Amygdala (tissue), 56 donors: ENCODE results near the gene PAWR.
"Not testable (repeated sequence)": the region's sequence is repeated elsewhere in the genome, so short reads cannot be mapped to it uniquely, and the experiment has no call there.

Experiments
- DNase-seq, 56 donors: peaks; one replicate each; lab custom pipeline; 2025; lab: John Stamatoyannopoulos, UW

The PAWR gene

DNA sequence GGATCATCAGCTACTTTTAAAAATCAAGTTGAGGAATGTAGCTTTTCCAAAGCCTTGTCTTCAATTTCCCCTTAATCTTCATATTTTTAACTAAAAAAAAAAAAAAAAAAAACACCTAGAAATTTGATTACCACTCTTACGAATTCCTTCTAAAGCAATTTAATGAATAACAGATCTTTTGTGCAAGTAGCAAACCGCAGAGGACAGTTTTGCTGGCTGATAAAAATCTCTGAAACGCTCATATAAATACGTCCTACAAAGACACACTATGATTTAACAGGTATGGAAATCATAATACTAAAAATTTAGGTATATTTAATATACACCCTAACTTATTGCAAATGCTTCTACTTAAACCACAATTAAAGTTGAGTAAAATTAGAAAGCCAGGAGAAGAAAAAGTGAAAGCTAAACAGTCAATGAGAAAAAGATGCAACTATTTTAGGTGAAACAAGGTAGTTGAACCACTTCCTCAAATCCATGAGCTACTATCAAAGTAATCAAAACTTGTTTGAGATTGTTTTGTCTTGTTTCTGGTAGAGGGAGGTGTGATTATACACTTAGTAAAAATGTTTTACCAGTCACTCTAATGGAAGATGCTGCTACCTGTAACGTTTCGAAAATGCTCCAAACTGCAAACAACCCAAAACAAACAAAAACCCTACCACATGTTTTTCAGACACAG, 2.2 kb downstream of the PAWR start:
- no peak for DNase-seq

DNA sequence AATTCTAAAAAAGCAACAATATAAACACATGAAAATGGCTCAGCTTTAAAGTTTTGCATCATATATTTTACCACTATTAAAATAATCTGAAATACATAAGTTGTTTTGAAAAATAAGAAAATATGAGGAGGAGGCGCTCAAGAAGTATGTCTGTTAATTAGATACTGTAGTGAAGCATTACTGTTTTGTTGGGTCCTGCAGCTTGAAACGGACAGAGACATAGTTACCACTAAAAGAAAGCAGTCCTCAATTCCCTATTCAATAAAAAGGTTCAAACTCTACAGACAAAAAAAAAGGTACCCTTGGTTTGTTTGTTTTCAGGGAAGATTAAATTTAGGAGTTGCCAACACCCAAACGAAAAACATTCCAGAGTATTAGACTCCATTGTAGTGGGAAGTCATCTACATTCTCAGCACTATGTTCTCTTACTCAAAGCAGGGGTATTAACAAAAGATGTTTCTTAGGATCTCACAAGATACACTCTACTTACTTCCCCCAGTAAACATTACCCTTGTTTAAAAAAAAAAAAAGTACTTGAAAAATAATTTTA, 3.0 kb downstream of the PAWR start:
- DNase-seq, result no peak

DNA sequence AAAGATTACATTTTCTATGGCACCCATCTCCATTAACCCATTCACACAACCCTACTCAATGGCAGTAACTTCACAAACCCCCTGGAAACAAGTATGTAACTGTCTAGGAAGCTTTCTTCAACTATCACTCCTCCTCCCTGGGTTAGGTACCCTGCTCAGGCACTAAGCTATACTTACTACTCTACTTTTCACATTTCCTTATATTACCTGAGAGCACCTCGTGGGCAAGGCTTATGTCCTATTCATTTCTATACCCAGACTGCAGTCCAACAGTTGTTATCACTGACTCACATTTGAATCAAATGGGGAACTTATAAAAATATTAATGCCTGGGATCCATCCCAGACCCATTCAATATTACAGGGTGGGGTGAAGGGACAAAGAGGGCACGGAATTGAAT, 4.6 kb downstream of the PAWR start:
- no peak for DNase-seq

DNA sequence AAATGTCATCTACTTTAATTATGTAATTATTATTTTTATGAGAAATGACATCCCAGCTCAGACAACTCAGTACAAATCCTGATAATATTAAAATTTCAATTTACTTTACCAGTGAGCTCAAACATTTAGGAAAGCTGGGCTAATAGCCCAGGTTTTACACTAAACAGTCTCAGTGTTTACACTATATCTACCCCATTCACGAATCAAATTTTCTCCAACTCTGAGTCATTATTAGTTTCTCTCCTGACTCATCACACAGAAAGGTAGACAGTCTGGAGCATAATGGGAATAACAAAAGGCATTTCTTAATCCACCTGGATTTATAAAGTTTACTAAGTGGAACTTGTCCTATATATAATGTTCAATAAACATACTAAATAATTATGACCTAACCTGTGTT, 5.7 kb downstream of the PAWR start:
- DNase-seq, result no peak

DNA sequence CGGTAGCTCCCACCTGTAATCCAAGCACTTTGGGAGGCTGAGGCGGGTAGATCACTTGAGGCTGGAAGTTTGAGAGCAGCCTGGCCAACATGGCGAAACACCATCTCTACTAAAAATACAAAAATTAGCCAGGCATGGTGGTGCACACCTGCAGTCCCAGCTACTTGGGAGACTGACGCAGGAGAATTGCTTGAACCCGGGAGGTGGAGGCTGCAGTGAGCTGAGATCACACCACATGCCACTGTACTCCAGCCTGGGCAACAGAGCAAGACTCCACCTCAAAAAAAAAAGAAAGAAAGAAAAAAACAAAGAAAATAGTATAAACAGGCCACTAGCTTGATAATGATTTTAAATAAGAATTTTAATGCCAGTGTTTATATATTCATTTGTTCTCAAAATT, 6.4 kb downstream of the PAWR start:
- not testable (repeated sequence) for DNase-seq

DNA sequence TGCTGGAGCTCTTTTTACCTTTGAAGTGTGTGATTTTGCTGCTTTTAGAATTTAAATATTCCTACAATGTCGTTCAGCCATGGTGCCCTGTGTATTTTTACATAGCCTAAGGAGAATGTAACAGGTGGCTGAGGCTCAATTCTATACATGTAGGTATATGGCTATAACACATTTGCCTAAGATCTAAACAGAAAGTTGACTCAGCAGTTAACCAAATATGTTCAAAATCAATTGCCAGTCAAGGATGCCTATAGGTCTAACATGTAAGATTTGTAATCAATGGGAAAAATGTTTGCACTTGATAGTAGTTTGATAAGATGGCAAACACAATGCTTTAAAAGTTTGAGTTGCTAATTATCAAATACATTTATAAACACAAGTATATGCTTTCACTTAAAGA, 8.2 kb downstream of the PAWR start:
- DNase-seq, result no peak

DNA sequence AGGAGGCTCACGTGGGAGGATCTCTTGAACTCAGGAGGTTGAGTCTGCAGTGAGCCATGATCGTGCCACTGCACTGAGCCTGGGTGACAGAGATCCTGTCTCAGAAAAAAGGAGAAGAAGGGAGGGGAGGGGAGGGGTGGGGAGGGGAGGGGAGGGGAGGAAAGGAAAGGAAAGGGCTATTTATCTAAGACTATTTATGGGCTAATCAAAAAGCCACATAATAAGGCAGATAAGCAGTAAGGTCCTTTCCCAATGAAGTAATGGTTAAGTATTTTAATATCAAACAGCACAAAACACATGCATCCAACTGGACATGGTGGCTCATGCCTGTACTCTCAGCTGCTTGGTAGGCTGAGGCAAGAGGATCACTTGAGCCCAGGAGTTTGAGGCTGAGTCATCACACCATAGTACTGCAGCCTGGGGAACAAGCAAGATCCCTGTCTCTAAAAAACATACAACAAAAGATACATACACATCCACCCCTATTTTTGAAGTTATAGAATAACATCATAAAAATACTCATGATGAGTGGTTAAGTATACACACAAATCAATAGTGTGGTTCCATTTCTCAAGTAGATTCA, 9.7 kb downstream of the PAWR start:
- DNase-seq, result no peak

DNA sequence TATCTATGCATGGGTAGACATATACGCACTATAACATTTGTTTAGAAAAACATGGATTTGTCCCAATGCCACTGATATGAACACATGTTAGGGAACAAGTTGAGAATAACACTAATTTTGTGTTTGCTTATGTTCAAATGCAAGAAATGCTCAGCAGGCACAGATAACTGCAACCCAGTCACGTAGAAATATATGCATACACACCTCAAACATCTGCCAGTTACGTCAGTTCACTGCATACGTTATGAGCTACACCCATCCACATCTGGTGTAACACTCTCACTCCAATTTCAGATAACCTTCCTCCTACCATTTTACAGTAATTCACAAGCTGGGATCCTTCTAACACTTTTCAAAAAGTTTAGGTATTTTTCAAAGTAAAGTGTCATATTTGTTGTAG, 10.7 kb downstream of the PAWR start:
- no peak for DNase-seq

DNA sequence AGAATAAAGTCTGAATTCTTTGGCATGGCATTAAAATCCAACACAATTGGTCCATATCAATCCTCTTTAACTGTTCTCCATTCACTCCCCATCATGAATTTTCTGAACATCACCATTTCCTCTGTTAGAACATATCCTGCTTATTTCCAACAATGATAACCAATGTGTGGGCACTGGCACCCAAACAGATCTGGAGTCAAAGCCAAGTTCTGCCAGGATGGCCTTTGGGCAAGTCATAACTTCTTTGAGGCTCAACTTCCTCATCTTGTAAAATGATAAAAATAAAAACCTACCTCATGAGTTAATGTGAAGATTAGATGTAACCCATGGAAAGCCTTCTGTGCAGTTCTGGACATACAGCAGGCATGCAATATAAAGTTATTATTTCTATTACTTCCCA, 12.5 kb downstream of the PAWR start:
- DNase-seq, result no peak

DNA sequence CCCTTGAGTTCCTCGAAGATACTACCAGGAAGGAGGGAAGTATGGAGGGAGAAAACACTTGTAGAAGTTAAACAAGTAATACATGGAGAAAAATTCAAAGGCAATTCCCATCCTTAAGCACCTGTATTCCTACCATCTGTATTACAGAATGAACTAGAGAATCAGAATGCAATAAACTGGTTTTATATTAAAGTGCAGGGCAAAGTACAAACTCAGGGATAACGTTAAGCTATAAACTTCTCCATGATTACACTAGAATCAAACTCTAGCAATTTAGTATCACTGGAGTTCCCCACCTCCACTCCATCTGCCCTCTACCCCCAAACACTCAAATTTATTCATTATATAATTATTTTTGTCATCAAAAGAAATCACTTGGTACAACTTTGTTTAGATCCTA, 13.1 kb downstream of the PAWR start:
- no peak for DNase-seq

DNA sequence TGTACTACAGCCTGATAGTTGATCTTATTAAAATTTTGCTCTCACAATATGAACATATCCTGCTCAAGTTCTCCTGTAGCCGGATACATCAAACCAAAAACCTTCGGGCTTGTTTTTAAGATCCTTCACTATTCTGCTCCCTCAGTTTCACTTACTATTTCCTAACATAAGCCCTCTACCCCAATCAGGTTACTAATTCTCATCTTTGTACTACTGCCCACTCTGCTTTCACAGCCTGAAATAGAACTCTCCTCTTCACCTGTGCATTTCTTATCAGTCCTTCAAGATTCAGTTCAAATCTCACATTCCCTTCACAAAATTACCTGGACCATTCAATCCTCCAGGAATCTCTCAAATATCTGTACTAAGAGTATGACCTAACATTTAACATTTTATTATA, 14.2 kb downstream of the PAWR start:
- no peak for DNase-seq

DNA sequence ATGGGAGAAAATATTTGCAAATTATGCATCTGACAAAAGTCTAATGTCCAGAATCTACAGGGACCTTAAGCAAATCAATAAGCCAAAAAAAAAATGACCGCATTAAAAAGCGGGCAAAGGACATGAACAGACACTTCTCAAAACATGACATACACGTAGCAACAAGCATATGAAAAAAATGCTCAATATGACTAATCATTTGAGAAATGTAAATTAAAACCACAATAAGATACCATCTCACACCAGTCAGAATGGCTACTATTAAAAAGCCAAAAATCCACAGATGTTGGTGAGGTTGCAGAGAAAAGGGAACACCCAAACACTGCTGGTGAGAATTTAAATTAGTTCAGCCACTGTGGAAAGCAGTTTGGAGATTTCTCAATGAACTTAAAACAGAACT, 16.1 kb downstream of the PAWR start:
- no peak for DNase-seq

DNA sequence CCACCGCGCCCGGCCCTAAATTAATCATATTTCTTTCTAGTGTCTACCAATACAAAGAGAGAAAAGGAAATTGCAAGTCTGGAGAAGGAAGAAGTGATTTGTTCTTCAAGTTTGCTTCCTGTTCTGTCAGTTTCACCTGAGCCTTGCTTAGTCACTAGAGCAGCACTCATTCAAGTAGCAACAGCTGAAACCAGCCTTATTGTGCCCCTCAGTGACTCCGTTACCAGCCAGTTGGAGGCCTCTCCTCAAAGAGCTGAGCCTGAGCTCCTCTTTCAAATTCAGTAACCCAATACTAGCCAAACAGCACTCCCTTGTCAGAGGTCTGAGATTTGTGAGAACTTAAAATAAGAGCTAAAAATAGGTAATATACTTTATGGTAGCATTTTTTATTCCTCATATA, 17.4 kb downstream of the PAWR start:
- no peak for DNase-seq

DNA sequence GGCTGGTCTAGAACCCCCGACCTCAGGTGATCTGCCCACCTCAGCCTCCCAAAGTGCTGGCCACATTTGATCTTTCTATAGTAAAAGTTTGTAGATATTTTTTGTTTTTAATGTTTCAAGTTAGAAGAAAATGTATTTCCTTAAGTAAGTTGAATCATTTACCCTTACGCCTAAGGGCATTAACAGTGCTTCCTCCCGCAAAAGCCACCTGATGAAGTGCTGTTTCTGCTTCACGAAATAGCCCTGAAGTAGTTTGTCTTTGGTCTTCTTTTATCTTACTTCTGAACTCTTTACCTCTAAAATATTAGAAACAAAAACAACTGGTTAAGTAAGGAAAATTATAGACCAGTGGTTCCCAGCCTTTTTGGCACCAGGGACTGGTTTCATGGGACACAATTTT, 22.7 kb downstream of the PAWR start:
- no peak for DNase-seq

DNA sequence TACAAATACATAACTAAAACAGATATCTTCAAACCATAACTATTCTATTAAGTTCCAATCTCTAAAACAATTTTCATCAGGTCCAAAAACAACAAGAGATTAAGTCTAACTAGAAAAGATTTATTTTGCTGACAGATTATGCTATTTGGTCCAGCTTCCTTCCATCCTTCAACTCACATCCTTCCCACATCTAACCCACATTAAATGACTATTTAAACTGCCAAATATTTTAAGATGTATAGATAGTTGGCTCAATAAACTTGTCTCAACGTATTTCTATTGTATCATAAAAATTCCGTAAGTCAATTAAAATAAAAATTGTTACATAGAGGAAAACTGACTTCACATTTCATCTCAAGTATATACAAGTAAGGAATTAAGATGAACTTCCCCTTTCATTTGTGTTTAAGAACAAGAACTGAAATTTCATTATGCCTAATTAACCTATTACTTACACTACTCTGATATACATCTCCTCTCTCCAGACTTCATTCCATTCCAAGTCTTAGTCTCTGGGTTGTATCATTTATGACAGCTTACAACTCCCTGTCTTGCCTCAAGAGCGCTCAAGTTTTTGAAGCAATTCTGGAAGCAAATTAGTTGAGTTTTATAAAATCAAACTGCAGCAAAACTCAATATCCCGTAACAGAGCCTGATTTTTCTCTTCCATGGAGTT, 25.4 kb downstream of the PAWR start:
- no peak for DNase-seq

DNA sequence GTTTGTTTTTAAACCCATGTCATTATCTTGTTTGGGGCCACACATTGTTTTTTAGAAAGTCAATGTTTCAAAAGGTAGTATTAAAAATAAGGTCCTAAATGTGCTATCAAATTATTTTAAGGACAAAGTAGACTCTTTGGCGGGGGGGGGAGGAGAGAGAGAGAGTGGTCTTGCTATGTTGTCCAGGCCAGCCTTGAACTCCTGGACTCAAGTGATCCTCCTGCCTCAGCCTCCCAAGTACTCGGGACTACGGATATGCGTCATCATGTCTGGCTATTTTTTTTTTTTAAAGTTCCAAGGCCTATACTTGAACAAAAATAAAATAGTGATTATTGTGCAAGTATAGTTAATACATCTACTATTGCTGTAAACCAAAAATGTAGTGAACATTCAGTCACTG, 26.2 kb downstream of the PAWR start:
- no peak for DNase-seq

DNA sequence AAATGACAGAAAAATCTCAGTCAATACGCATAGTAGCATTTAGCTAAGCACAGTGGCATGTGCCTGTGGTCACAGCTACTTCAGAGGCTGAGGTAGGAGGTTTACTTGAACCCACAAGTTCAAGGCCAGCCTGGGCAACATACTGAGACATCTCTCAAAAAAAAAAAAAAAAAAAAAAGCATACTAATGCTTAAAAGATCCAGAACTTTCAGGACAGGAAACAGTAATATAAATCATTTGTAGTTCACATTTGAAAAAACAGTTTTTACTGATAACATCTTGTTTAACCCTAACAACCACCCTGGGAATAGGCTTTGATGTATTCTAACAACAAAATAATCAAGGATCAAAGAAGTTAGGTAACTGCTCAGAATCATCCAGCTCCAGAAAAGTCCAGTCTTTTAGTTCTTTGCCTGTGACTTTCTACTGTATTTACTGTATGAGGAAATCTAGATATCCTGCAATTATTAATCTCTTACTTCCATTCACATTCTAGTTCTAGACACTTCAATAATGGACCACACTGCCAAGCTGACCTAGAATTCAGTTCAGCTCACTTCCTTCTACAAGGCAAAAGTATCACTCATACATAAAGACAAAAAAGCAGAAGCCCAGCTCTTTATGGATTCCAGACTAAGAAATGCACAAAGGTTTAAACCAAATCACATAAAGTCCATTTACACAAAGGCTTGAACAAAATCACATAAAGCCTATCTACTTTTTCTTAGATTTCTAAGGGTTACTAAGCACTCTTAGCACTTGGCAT, 28.5 kb downstream of the PAWR start:
- DNase-seq, result no peak

DNA sequence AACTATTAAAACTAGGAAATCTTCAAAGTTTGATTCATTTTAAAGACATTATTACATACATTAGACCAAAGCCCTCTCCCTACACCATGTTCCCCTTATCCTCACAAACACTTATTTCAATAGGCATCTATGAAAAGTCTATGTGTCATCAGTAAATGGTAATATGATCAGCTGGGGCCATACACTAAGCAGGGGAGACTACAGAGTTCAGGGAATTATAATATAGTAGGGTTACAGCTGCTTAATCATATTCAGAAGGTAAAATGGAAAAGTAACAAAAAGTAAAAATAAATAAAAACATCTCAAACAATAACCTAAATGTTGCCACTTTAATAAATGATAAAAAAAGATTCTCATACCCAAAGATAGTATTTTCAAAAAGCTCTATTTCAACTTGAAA, 29.1 kb downstream of the PAWR start:
- no peak for DNase-seq

DNA sequence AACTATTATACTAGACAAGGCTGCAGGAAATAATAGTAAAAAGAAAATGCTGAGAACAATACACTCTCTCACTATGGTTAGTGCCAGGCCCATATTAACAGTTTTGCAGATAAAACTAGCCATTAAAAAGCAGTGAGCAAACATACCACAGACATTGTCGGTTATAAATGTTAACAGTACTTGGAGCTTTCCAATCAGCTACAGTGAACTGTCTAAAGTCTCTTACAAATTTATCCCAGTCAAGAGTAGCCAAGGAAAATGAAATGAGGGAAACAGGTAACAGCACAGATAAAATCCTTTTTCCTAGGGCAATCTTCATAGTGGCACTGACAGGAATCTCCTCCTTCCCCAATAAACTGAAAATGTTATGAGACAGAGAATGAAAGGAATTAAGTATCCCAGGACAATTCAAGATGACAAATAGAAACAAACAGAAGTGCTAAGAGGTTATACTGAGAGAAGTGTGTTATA, 30.8 kb downstream of the PAWR start:
- DNase-seq, result no peak

DNA sequence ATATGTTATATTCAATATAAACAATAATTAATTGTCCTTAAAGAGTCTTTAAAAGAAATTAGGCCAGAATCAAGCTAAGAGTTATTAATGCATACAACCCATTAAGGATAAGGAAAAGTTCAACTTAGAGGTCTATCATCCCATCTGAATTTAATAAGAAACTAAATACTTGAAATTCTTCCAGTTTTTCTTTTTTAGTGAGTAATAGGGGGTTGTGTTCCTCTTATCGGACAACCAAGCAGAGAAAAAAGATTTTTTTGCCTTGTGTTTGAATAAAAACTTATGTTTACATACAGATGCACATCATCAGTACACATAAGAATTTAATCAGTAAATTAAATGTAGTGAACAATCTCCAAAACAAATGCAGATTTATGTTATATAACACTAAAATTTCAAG, 32.5 kb downstream of the PAWR start:
- no peak for DNase-seq

DNA sequence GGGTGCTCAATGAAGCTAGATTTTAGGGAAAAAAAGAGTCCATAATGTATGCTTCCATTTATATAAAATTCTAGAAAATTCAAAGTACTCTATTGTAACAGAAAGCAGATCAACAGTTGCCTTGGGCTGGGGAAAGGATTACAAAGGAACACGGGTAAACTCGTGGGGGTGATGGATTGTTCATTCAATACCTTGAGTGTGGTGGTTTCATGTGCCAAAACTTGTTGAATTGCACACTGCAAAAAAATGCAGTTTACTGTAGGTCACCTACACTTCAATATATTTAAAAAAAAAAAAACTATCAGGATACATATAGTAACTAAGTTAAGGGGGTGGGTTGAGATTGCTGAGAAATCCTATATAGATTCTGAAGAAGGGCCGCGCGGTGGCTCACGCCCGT, 33.6 kb downstream of the PAWR start:
- no peak for DNase-seq
